Effector CD8-positive, alpha-beta T cell (primary cell): ENCODE data around the gene OGFOD3.
"Not testable (repeated sequence)": the region's sequence is repeated elsewhere in the genome, so short reads cannot be mapped to it uniquely, and the experiment has no call there.

ENCODE experiments used
- DNase-seq: peaks from one replicate; lab custom pipeline; 2025; lab: John Stamatoyannopoulos, UW

The OGFOD3 gene

DNA sequence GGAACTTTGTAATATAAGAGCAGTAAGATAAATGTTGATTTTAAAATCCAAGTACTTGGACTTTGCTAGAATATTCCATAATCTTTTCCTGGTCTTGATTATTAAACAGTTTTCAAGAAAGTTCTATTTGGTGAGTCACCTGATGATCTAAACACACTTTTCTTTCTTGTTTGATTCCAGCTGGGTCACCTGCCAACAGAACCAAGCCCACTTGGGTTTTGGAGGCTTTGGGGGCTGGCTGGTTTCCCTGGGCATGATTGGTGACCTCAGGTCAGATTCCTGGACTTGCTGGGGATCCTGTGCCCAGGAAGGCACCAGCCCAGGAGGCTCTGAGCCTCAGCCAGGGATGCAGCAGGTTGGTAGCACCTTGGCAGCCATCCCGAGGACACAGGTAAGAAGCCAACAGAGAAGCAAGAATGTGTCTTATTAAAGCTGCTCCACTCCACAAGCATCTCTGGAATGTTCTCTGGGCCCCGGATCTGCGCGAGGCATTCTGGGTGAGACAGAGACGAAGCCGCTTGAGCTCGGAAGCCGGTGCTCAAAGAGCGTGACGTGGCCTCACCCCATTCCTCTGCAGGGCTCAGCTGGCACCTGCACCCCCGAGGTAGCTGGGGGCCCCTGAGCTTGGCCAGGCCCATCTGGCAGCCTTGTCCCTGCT is 62.5 kb downstream of the OGFOD3 start:
- no peak for DNase-seq

DNA sequence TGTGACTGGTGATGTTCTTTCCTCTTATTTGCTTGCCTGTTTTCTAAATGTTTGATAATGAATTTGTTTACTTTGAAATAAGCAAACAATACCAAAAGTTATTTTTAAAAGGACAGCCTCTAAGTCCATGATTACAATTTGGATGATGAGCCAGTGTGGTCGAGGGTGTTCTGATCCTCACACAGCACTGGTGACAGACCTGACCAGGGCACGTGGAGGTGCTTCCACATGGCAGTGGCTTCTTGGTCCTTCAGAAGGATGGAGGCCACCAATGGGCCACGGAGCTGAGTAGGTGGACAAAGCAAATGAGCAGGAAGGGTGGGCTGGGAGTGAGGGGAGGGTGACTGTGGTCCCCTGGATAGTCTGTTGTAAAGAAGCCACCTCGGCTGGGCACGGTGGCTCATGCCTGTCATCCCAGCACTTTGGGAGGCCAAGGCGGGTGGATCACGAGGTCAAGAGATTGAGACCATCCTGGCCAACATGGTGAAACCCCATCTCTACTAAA is 63.5 kb downstream of the OGFOD3 start:
- DNase-seq: no peak

DNA sequence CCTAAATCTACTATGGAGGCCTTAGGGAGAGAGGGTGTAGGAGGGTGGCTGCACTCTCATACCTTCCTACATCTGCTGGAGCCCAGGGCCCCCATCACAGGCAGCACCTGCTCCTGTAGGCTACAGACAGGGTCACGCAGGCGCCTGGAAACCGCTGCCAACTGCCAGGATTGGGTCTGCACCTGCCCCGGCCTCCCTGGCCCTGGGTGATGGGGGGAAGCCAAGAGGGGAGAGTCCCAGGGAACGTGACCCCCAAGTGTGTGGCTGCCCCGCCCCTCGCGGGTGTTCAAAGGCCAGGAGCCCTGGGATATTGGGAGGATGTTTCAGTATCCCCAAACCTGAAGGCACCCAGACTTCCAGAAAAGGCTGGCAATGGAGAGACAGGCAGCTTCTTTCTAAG is 64.9 kb downstream of the OGFOD3 start:
- DNase-seq: no peak

DNA sequence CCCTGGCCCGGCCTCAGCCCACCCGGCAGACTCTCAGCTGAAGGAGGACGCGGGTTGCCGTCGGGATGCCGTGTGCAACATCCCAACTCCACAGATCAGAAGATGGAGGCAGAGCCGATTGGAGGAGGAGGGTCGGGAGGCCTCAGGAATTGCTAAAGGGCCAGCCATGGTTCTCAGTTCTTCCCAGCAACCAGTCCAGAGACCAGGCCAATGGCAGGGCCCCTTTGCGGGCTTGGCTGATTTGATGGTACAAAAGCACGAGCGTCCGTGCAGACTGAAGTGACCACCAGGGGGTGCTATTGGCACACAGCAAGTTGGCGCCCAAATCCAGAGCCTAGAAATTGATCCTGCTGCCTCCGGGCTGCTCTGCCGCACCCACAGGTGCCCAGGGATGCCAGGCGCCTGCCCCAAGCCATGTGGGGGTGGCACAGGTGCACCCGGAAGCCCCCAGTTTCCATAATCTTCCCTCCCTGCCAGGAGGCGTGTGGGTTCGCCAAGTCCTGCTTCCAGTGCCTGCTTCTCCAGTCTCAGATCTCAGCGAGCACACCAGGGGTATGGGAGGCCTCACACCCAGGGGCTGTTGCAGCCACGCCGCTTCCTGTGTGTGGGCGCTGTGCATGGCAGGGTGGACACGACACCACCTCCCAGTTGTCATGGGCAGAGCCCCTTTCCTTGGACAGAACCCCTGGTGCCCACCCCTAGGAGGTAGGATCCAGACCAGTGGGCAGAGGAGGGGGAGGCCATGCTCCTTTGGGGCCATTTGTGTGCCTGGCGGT is 66.5 kb downstream of the OGFOD3 start:
- peak; percentile 72 for DNase-seq

DNA sequence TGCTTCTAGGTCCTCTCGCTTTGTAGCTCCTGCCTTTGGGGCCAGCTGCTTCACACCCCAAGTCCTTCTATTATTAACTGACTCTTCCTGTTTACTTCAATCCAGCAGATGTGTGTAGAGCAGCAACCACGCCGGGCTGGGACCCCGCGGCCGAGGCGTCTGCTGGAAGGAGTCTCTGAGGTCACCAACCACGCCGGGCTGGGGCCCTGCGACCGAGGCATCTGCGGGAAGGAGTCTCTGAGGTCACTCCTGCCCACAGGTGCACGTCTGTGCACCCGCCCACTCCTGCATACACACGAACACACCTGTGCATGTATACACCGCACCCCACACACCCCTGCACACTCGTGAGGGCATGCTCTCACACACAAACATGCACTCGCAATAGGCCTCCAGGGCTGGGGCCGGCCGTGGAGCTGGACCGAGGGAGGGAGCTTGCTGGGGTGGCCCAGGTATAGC is 67.1 kb downstream of the OGFOD3 start:
- no peak for DNase-seq

DNA sequence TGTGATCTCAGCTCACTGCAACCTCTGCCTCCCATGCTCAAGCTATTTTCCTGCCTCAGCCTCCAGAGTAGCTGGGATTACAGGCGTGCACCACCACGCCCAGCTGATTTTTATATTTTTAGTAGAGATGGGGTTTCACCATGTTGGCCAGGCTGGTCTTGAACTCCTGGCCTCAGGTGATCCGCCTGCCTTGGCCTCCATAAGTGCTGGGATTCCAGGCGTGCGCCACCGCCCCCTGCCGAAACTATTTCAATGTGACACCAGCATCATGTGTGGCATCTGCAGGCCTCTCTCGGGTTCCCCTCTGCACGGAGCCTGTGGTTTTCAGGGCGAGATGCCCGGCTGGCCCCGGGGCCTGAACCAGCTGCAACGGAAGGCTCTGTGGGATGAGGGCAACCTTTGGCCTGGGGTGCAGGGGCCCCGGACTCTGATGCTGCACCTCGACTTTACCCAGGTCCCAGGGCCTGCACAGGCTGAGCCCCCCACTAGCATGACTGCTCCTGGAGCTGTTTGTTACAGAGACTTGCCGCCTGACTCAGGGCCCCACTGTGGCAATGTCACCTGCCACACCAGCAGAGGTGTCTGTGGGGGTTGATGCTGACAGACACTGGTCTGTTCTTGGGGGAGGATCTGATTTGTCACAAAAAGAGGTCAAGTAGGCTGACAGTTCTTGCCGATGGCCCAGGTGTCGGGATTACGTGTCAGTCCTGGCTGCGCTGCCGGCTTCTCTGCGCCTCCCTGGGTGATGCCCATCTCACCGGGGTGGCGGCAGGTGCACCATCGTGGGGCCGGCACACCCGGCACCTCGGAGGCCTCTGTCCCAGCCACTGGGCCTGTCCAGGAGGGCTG is 68.0 kb downstream of the OGFOD3 start:
- no peak for DNase-seq

DNA sequence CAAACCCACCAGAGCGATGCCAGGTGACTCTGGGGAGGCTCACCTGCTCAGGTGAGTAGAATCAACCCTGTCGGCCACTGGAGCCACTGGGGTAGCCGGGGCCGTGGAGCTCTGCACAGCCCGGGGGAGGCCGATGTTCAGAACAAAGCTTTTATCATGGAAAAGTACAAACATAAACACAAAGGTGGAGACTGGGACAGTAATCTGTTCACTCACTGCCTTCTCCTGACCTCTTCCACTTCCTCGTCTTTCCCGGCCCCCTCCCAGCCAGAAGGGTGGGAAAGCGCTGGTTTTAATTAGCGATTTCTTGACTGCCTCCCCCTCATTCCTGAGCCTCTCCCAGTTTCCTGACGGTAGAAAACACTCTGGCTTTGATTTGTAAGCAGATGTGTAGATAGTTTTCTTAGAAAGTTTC is 69.1 kb downstream of the OGFOD3 start:
- DNase-seq: no peak

DNA sequence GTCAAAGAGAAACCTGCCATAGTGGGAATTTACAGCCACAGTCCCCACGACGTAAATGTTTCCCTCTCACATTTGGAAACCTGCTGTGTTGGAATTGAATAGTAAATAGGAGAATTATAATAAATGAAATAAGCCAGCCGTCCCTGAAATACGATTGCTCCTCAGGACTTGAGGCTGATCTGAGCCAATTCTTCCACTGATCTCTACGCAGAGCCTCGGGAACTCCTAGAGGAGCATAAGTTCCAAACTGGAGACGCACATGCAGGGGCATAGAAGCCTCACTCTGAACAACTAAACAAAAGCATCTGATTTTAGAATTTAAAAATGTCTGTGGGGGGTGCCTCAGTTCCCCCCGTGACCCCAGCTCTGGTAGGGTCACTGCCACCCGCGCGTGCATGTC is 69.5 kb downstream of the OGFOD3 start:
- DNase-seq: no peak

DNA sequence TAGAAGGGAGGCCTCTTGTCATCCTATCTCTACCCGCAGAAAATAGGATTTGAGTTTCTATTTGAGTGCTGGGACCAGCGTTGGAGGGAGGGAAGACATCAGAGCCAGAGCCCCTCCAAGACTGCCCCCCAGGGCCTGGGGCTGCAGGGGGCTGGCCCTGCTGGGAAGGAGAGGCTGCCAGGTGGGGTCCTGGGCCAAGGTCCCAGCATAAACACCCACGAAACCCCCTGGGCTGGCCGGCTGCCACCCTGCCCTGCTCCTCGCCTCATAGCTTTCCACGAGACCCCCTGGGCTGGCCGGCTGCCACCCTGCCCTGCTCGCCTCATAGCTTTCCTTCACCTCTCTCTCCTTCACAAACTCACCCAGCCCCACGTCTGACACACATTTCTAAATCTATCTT is 70.0 kb downstream of the OGFOD3 start:
- no peak for DNase-seq

DNA sequence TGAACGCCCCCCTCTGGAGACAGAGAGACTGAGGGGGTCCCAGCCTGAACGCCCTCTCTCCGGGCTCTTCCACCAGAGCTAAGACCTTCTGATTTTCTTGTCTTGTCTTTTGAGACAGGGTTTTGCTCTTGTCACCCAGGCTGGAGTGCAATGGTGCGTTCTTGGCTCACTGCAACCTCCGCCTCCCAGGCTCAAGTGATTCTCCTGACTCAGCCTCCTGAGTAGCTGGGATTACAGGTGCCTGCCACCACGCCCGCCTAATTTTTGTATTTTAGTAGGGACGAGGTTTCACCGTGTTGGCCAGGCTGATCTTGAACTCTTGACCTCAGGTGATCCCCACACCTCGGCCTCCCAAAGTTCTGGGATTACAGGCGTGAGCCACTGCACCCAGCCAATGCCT is 70.4 kb downstream of the OGFOD3 start:
- DNase-seq: not testable (repeated sequence)

DNA sequence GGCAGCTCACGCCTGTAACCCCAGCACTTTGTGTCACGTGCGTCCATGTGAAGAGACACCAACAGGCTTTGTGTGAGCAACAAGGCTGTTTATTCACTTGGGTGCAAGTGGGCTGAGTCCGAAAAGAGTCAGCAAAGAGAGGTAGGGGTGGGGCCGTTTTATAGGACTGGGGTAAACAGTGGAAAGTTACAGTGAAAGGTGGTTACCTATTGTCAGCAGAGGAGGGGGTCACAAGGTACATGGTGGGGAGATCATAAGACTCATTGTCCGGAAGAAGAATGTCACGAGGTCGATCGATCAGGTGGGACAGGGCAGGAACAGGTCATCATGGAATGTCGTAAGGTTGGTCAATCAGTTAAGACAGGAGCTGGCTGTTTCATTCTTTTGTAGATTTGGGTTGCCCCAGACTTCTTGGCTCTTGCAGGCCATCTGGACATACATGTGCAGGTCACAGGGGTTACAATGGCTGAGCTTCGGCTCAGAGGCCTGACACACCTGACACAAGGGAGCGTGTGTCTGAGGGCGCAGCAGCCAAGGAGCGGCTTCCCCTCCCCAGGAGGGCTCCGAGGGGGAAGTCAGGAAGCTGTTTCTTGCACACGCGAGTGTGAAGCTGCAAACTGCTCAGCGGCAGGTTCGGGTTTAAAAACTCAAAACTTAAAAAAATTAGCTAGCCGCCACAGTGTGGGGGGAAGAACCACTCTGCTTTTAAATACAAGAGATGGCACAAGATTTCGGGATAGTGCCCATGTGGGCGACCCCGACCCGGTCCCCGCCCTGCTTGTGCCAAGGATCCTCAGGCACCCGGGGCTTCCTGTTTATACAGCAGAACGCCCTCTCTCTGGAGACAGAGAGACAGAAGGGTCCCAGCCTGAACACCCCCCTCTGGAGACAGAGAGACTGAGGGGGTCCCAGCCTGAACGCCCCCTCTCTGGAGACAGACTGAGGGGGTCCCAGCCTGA is 71.8 kb downstream of the OGFOD3 start:
- DNase-seq: no peak

DNA sequence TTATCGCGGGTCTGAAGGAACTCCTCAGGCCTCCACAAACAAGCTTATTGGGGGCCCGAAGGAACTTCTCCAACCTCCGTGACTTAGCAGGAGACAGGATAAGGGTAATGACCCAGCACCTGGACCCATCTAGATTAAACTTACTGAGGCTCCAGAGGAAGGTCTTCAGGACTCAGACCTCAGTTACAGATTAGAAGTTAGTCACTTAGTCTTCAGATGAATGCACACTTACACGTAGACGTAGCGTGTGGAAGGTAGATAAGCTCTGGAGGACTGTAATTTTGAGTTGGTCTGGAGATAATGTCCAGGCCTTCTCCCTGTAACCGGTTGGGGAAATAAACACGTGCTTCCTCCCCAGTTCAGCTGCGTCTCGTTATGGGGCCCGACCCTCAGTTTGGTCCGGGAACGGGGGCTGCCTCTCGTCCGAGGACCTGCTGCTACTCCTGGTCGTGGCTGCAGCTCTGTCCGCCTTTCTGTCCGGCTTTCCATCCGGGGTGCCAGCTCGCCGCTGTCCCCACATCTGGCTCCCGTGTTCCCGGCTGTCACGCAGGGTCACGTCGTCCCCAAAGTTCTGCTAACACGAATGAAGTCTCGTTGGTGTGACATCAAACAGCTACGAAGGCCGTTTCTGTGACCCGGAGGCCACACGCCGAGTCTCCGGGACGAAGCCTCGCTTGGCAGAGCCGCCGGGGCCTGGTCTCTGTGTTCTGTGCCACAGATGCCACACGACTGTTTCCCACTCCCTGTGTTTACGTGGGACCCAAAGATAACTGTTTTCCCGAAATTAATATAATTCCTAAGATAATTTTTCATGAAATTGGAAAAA is 73.0 kb downstream of the OGFOD3 start:
- DNase-seq: no peak

DNA sequence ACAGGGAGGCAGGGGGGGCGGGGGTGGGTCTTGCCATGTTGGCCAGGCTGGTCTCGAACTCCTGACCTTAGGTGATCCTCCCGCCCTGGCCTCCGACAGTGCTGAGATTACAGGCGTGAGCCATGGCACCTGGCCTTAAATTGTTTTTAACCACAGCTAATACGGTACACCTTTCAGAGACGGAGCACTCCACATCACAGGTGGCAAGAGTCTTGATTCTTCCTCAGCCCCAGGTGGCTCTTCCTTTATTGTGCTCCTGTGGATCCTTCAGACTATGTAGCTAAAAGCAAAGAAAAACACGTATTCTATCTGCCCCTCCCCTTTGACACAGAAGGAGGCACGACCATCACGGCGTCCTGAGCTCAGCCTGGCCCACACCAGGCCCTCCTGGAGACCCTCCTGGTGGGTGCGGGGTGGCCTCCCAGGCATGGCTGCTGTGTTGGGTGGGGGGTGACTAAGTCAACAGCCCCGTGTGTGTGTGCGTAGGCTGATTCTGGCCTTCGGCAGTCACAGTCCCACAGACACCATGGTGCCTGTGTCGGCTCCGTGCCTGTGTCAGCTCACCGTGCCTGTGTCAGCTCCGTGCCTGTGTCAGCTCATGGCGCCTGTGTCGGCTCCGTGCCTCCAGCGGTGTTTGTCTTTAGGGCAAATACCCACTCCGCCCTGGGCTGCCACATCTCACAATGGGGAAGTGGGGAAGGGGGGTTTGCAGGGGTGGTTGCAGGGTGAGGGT is 74.0 kb downstream of the OGFOD3 start:
- DNase-seq: no peak

DNA sequence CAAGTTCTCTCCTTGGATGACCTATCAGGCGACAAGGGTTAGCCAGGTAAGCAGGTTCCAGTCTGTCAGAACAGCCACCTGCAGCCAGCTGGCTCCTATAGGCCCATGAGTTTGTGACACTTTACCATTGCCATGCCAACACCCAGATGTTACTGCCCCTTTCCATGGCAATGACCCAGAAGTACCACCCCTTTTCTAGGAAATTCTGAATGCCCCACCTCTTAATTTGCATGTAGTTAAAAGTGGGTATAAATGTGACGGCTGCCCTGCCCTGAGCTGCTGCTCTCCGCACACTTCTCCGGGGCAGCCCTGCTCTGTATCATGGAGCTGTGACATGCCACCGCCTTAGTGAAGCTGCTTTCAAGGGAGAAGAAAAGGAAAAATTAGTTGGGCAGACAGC is 74.8 kb downstream of the OGFOD3 start:
- DNase-seq: no peak

DNA sequence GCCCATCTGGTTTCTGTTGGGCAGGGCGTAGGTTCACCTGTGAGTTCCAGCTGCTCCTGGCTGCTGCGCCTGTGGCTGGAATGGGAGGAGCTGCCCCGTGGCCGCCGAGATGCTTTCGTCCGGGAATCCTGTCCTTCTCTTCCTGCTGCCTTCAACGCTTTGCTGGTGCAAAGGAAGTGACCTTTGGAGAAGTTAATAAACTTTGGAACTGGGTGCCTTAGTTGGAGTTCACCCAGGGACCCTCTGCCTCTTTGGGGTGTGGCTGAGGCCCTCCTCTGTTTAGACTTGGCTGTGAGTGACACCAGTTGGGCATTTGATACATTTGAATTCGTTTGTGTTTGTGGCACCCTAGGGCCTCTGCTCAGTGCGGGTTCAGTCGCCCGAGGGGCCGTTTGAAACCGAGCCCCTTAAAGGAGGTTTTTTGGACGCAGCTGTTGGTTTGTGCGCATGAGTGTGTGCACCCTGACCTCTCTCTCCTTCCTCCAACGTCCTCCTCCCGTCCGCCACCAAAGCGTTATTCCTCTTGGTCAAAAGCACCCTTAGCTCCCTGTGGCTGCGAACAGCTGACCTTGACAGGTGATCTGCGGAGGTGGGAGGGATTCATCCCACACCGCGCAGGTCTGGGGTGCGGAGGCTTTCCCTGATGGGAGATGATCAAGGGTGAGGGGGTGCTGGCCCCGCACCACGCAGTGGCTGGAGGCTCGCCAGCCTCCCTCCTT is 75.9 kb downstream of the OGFOD3 start:
- DNase-seq: no peak

DNA sequence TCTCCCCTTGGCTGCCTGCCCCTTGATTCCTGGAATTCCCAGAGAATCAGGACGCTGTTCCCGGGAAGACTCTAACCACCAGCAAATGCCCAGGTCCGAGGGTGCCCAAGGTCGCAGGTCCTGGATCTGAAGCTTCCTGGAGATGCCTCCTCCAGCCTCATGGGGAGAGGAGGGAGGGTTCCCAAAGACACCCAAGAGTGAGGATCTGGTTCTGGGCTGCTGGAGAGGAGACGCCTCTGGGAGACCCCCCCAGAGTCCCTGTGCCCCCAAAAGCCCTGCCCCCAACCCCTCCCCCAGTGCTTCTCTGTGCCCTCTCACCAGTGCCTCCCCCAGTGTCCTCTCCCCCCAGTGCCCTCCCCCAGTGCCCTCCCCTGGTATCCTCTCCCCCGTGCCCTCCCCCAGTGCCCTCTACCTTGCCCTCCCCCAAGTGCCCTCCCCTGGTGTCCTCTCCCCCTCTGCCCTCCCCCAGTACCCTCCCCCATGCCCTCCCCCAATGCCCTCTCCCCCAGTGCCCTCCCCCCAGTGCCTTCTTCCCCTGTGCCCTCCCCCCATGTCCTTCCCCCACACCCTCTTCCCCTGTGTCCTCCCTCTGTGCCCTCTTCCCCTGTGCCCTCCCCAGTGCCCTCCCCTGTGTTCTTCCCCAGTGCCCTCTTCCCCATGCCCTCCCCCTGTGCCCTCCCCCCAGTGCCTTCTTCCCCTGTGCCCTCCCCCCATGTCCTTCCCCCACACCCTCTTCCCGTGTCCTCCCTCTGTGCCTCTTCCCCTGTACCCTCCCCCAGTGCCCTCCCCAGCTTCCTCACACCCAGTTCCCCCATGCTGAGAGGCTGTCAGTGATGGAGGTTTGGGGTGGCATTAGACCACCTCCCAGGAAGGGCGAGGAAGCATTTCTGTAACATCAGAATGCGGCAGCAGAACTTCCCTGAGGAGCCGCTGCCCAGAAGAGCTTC is 78.5 kb downstream of the OGFOD3 start:
- no peak for DNase-seq
